Limb (tissue), 2 donors: ENCODE results near the gene DNAJC25.
A peak's percentile ranks its signal among the peaks of the same experiment; 100 is the strongest.

Source experiments
- DNase-seq, 2 donors: peaks; one replicate each; pipeline ENCODE4 v3.0.0-alpha.2; 2016; ENCODE audit errors: extremely low spot score in 2 of 2

DNAJC25 gene

DNA sequence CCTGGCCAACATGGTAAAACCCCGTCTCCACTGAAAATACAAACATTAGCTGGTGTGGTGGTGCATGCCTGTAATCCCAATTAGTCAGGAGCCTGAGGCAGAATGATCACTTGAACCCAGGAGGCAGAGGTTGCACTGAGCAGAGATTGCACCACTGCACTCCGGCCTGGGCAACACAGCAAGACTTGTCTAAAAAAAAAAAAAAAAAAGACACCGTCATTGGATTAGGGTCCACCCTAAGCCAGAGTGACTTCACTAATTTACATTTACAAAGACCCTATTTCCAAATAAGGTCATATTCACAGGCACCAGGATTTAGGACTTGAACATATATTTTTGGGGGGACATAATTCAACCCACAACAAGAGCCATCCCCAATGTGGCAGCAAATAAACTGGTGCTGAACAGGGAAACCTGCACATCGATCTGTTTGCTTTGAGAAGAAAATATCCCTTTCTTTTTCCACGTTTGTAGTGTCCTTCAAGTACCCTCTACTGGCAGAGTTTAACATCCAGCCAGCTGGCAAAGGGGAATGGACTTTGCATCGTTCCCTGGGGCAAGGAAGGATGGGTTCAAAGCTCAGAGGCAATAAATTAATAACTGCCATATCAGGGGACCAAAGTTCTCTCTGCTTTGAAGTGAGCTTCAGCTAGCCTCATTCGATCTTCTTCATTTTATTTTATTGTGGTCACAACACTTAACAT lies 3.7 kb upstream of the DNAJC25 start:
- DNase-seq: no peak

DNA sequence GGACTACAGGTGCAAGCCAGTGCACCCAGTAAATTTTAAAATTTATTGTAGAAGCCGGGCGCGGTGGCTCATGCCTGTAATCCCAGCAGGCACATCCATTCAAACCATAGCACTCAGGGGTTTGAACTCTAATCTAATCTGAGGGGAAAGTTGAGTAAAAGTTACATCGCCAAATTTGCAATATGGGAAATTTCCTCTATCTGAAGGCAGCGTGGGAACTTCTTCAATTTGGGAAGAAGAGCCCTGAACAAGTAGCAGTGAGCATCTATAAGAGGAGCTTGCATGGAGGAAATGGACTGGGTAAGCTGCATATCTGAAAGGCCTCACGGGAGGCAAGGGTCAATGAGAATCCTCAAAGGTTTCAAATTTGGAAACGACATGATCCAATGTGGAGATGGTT lies 2.7 kb upstream of the DNAJC25 start:
- DNase-seq: no peak

DNA sequence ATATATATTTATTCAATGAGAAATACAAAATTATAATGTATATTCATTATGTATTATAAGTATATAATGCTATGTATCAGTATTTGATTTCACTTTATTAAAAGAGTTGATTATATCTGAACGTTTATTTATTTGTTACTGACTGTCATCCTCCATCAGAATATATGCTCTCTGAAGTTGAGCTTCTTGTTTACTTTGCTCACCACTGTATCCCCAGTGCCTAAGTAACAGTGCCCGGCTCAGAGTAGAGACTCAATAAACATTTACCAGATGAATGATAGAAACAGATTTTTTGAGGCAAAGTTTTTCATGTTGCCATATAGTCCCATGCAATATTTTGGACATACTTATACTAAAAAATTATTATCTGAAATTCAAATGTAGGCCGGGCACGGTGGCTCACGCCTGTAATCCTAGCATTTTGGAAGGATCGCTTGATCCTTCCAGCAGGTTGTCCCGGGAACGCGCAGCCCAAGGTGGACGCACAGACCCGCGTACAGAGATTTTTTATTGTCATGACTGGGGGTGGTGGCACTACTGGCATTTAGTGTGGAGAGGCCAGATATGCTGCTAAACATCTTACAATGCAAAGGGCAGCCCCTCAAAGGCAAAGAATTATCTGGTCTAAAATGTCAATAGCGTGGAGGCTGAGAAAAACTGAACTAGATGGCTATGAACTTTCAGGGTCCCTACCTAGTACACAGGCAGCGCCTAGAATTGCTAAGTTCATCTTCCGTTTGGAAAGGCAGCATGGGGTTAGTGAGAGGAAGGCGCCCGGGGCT lies 761 bp upstream of the DNAJC25 start:
- DNase-seq: no peak

DNA sequence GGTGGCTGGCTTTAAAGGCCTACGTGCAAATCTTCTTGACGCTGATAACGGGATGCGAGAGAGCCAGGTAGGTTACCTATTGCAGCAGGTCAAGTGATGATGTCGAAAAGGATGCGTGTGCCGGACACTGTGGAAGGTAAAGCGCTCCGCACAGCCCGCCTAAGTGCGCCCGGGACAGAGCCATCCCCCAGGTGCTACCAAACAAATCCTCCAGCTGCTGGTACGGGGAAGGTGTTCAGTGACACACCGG lies 245 bp upstream of the DNAJC25 start:
- no peak for DNase-seq

DNA sequence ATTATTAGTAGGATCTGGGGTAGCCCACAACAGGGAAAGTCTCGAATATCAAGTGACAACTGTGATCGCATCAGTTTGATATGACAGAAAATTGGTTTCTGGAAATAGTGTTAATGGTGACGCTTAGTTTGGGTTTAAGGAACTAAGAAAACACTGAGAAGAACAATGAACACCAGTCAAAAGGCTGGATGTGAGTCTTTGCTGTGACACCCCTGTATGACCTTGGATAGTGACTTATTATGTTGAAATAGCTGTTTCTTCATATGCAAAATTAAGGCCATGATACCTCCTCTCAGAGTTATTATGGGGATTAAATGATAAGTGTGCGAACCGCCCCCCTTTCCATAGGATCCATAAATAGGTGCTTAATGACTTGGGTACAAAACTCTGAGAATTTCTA lies 926 bp downstream of the DNAJC25 start:
- DNase-seq: no peak

DNA sequence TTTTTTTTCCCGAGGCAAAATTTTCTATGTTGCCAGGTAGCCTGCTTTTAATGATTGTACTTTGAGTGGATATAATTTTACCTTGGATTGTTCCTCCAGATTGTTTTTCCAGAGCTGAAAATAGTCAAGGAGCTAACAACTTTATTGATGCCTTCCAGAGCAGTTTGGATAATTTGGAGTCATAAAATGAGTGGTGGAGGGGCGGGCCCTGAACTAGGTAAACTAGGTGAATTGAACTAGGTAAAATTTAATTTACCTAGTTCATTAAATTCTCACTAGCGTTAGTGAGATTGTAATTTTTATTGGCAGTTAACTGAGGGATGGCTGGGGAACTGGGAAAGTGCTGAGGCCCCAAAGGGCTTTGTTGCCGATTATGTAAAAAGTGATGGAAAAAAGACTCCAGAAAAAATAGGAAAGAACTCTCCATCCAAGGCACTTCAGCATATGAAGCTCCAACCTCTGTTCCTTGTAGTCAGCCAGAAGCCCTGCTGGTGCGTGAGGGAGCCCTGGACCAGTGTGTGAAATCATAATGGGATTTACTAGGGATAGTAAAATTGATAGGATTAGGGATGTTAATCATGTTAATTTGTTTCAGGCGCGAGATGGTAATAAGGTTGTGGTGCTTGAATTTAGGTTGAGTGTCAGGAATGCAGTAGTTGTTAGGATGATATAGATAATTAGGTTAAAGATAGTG lies 1.7 kb downstream of the DNAJC25 start:
- no peak for DNase-seq

DNA sequence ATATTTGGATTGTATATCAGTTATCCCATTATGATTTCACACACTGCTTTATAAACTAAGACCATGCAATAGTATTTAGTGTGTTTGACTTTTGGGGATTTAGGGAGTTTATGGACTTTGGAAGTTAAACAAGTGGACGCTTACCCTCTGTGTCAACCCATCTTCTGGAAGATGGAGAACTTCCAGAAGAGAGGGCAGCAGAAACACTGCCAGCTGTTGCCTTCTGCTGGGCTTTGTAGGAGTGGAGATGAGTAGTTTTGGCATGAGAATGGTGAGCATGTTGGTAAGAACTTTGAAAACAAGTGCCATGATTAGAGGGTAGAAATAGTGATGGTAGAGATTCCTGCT lies 2.2 kb downstream of the DNAJC25 start:
- no peak for DNase-seq

DNA sequence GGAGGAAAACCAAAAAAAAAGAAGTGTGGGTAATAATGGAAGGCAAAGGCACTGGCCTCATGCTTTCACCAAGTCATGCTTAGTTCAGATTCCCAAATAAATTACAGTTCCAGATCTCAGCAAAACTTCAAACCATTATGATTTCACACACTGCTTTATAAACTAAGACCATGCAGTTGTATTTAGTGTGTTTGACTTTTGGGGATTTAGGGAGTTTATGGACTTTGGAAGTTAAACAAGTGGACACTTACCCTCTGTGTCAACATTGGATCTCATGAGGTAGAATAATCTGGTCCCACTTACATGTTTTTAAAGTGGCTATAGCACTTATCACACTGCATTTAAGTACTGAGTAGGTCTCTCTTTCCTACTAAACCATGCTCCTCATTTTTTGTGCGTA lies 3.7 kb downstream of the DNAJC25 start:
- DNase-seq: no peak

DNA sequence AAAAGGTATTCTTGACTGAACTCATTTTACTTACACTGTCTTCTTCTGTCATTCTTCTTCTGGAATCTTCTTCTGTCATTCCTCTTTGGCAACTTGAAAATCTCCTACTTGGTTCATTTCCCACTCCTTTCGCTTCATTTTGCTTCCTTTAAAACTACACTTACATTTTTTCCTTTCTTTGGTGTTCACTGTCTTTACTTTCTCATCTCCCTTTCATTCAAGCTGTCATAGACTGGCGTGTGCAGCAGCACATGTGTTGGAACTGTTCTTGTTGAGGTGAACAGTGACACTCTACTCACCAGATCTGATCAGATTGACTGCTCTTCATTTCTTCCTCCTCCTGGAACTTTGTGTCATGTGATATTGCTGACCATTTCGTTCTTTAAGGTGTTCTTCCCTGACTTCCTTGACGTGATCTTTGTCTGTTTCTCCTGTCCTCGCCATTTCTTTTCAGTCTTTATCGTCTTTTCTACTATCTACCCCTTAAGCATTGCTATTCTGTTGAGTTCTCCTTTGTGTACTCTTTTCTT lies 6.4 kb downstream of the DNAJC25 start:
- no peak for DNase-seq

DNA sequence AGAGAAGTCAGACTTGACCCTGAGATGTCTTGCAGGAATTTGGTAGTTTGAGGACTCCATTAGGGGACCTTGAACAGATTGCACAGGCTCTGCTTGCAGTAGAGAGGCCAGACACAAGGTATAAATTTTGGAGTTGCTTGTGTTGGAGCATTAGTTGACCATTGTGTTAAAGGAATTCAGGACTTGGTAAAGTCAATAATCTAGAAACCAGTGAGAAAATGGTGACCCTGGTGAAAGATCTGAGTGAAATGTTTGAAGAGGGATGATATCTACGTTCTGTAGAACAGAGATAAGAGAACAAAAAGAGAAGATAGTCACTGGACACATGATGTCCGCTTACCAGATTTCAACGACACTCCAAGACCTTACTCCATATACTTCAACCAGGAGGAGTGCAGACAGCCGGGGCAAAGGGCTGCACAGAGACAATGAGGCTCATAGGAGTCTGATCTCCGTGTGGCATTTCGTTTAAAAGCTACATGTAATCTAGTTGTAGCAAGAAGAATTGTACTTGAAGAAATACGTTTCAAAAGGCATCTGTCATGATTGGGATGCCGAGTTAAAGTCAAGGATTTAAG lies 13.2 kb downstream of the DNAJC25 start:
- DNase-seq: no peak

DNA sequence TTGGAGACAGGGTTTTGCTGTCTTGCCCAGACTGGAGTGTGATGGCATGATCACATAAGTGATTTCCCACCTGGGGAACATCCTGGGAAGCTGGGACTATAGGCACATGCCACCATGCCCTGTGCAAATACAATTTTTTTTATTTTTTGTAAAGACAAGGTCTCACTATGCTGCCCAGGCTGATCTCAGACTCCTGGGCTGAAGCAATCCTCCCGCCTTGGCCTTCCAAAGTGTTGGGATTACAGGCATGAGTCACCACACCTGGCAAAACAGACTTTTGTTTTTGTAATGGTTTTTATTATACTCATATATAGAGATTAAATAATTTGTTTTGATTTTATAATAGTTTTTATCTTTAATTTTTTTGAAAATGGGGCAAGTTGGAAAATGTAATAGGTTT lies 14.7 kb downstream of the DNAJC25 start:
- no peak for DNase-seq

DNA sequence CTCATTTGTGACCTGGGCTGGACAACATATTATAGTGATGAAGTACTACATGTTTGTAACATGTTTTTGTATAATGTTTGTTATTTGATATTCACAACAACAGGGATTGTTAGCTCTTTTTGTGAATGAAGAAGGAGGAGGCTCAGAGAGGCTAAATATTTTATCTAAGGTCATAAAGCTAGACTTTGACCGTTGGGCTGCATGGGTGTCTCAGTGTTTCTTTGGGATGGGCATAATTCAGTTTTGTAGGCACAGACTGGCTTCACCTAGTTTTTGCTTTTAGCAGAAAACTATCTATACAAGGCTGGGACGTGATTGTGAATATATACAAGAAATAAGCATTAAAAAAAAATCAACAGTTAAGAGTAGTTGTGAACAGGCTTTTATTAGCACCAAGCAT lies 15.3 kb downstream of the DNAJC25 start:
- DNase-seq: no peak

DNA sequence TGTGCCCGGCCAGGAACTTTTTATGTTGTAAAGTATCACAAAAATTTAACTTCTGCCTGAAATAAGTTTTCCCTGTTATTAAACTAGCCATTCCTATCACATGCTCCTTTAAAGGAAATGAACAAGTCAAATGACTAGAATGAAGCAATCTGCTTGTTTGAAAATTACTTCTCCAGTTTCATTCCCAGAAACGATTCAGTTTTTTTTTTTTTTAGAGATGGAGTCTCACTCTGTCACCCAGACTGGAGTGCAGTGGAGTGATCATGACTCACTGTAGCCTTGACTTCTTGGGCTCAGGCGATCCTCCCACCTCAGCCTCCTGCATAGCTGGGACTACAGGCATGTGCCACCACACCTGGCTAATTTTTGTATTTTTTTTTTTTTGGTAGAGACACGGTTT lies 16.9 kb downstream of the DNAJC25 start:
- no peak for DNase-seq

DNA sequence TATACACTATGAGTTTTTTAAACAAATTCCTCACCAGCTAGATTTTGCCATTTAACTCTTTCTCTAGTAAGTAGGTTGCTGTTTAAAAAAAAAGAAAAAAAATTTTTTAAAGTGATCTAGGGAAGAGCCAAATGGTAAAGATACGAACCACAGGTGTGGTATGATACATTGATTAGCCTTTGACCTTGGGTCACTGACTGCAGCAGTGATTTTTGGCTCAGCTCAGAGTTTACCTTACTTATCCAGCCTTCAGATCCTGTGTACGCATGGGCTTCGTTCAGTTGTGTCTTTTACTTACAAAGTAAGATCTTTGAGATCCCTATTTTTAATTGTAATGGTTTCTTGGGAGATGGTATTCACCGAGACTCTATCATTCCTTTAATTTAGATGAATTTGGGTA lies 17.9 kb downstream of the DNAJC25 start:
- DNase-seq: no peak

DNA sequence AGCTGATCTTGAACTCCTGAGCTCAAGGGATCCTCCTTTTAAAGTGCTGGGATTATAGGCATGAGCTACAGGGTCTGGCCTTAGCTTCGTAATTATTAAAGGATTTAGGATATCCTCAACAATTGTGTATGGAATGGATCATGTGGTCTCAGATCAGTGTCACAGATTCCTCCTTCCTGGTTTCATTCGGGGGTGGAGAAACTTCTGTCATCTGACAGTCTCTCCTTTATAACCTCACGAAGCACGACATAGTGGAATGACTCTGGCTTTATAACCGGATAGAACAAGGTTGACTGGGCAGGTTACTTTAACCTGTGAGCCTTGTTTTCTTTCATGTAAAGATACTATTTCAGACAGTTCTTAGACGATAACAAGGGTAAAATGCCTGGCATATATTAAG lies 25.9 kb downstream of the DNAJC25 start:
- no peak for DNase-seq

DNA sequence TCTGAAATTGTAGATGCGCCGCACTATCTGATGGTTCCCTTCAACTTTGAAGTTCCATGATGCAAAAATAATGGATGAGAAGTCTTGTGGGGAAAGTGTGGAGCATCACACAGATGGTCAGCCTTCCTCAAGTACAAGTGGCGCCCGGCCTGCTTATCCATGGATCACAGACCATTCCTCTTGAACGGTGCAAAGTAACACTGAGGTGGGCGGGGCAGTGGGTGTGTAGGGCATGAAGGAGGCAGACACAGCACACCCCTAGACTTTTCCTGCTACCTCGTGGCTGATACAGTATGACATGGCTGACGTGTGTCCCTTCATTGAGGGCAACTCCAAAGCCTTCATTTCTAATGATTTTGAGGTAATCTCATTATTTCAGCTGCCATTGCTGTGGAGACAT lies 27.8 kb downstream of the DNAJC25 start:
- DNase-seq: no peak

DNA sequence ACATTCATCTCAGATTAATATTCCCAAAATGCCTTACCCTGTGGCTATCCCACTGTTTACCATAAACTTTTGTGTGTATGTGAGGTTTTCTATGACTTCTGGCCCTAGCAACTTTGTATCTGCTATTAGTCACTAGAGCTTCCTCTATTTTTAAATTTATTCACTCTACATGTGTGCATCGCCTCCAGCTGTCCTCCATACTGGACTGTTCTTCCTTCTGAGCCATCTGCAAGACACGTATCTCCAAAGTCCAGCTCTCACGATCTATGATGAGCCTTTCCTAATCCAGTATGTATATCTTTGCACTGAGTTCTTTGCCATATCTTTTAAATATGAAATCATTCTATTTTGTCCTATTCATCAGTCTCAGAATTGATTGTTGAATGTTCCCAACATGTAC lies 28.6 kb downstream of the DNAJC25 start:
- DNase-seq: no peak

DNA sequence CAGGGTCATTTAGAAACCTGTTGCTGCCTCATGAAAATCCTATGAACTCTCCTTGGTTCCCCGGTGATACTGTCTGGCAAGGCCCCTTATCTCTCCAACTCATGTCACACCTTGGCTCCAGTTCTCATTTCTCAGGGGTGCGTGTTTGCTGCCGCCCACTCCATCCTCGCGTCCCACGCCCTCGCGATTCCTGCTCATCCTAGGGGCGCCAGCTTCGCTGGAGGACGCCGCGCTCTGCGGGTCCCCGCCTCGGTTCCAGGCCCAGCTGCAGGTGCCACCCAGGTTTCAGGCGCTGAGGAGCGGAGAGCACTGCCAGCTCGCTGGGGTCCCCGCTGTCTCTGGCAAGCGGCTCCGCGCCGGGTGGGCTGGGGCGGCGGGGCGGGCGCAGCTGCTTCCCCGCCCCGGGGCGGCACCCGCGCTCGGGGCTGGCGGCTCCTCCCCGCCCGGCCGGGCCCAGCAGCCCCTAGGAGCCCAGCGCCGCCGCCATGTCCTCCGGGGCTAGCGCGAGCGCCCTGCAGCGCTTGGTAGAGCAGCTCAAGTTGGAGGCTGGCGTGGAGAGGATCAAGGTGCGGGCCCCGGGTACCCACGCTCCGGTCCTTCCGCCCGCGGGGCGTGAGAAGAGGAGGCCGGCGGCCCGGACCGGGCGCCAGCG lies 30.1 kb downstream of the DNAJC25 start, which contains the start of gene GNG10:
Gene GNG10, plus strand, starts transcription at position 456 of the 652 bp plus-strand sequence. Its CDS starts 30 bp downstream, at position 486.
- peak; percentile 55 to 83 for DNase-seq

DNA sequence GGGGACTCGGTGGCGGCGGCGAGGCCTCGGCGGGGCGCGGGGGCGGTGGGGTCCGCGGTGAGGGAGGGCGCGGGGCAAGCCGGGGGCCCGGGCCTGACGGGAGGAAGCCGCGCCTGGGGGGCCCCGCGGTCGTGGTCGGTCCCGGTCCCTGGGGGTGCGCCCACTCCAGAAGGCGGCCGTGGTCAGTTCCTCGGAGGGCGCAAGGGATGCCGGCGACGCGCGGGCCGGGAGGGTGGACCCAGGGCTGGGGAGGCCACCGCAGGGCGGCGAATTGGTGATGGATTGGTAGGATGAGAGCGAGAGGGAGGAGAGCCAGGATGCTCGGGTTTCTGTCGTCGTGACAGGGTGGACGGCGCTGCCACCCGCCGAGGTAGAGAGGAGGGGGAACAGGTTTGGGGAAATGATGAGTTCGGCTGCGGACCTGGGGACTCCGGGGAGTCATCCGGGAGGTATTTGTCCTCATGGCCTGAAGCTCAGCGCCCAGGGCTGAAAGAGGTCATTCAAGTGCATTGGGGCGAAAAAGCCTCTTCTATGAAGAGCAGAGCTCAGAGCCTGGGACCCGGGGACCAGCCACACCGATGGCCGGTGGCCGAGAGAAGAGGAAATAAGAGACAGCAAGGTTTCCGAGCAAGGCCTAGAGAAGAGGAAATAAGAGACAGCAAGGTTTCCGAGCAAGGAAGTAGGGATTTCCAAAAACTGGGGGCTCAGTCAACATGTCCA lies 30.8 kb downstream of the DNAJC25 start:
- DNase-seq: no peak

DNA sequence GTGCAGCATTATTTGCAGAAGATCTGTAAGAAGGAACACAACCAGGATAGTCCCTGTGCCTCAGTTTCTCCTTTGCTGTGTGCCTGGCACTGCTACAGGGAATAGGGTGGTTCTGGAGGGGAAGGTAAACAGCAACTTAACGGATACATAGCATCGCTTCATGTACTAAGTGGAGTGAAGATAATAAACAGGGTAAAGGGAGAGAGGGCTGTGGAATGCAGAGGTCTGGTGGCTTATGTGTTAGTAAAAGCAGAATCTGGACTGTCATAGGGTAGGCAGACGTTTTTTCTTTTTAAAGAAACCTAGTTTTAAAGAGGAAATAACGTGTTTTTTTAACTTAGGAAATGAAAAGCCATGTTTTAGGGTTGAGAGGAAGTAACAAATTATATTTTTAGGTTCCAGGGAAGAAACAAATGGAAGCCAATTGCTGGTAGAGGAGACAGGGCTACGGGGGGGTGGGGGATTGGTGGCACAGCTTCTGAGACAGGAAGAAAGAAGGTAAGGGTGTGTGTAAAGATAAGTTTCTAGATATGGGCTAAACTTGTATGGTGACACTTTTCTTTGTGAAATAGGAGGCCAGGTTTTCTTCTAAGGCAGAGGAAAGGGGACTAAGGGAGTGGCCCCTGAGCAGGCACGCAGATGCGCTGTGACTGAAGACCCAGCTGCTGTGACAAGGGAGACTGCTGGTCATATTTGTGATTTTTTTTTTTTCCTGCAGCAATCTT lies 31.6 kb downstream of the DNAJC25 start:
- no peak for DNase-seq
